ENCODE measurements around the gene PTPN6. TPM values are rescaled to one million over a fixed set of nuclear protein-coding genes. Genes with fewer than 3 reads are reported as not detected.

Gene PTPN6
- polyA plus RNA-seq, 1 experiment = 0.10 TPM

DNA sequence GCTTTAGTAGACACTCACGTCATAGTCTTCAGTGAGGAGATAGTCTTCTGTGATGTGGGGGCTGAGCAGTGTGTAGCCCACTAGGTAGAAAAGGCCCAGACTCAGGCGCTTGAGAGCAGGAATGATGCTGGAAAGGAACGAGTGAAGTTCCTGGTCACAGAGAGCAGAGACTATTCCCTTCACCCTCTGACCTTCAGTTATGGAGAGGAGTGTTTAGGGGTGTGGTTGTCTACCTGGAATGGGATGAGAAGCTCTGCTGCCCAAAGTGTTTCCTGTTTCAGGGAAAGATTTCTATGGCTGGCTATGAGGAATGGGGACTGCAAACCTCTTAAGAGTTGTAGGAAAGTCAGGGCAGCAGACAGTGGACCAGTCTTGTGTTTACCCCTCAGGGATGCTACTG is 28.3 kb downstream of the PTPN6 start:
- POLR2A ChIA-PET = no interaction called here
- DNase-seq (ENCODE audit: low read depth, low spot score) = no peak
- TF ChIP-seq, protein P1, sequence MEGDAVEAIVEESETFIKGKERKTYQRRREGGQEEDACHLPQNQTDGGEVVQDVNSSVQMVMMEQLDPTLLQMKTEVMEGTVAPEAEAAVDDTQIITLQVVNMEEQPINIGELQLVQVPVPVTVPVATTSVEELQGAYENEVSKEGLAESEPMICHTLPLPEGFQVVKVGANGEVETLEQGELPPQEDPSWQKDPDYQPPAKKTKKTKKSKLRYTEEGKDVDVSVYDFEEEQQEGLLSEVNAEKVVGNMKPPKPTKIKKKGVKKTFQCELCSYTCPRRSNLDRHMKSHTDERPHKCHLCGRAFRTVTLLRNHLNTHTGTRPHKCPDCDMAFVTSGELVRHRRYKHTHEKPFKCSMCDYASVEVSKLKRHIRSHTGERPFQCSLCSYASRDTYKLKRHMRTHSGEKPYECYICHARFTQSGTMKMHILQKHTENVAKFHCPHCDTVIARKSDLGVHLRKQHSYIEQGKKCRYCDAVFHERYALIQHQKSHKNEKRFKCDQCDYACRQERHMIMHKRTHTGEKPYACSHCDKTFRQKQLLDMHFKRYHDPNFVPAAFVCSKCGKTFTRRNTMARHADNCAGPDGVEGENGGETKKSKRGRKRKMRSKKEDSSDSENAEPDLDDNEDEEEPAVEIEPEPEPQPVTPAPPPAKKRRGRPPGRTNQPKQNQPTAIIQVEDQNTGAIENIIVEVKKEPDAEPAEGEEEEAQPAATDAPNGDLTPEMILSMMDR (IDR thresholded peaks at IDR 0.05; ENCODE audit: low read depth, low read length) = no peak
- CTCF ChIA-PET = interaction anchor here (1.0 kb wide), 1 partner anchor 134 kb away, joined by 3 read pairs; no protein-coding TSS in a partner anchor
- H3K9me3 ChIP-seq (ENCODE audit: control insufficient read depth, insufficient read depth, low read length) = no peaks in the 10 kb centered on the region
- H3K27me3 ChIP-seq (ENCODE audit: control insufficient read depth, insufficient read depth, low read length) = no peaks in the 10 kb centered on the region
- H3K27ac ChIP-seq (ENCODE audit: low read depth, low read length) = no peak overlapping the region
- no peak overlapping the region for H3K4me3 ChIP-seq (ENCODE audit: low read depth, low read length)

DNA sequence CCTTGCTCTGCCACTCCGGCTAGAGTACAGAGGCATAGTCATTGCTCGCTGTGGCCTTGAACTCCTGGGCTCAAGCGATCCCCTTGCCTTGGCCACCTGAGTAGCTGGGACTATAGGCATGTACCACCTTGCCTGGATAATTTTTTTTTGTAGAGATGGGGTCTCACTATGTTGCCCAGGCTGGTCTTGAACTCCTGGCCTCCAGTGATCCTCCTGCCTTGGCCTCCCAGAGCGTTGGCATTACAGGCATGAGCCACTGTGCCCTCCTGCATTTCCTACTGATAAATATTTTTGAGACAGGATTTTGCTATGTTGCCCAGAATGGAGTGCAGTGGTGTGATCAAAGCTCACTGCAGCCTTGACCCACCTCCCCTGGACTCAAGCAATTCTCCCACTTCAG is 28.9 kb downstream of the PTPN6 start:
- TF ChIP-seq, protein P1 (IDR thresholded peaks at IDR 0.05; ENCODE audit: low read depth, low read length) = no peak
- Histone ChIP-seq H3K27me3 (ENCODE audit: control insufficient read depth, insufficient read depth, low read length) (no peaks in the 10 kb centered on the region), H3K4me3 (ENCODE audit: low read depth, low read length) (no peak overlapping the region), H3K9me3 (ENCODE audit: control insufficient read depth, insufficient read depth, low read length) (no peaks in the 10 kb centered on the region), H3K27ac (ENCODE audit: low read depth, low read length) (no peak overlapping the region)
- no peak for DNase-seq (ENCODE audit: low read depth, low spot score)
- ChIA-PET POLR2A (no interaction called here), CTCF (no interaction called here)

DNA sequence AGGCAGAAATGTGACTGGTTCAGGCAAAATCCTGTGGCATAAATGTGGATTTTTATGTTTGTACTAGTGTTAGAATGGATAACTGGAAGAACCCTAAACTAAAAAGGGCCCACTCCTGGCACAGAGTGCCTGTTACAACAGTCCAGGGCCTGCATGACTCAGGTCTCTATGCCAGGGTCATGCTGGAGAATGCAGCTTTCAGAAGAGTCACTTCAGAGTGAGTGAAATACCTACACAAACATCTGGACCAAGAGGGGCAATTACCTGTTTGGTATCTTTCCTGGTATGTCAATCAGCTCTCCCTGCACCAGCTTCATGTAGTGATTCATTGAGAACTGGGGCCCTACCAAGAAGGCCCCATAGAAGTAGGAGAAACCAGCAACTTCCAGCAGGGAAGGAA is 29.6 kb downstream of the PTPN6 start:
- ChIA-PET POLR2A (no interaction called here), CTCF (no interaction called here)
- no peak for DNase-seq (ENCODE audit: low read depth, low spot score)
- TF ChIP-seq, protein P1 (IDR thresholded peaks at IDR 0.05; ENCODE audit: low read depth, low read length) = no peak
- H3K9me3 ChIP-seq (ENCODE audit: control insufficient read depth, insufficient read depth, low read length) = no peaks in the 10 kb centered on the region
- no peak overlapping the region for H3K4me3 ChIP-seq (ENCODE audit: low read depth, low read length)
- H3K27me3 ChIP-seq (ENCODE audit: control insufficient read depth, insufficient read depth, low read length) = no peaks in the 10 kb centered on the region
- H3K27ac ChIP-seq (ENCODE audit: low read depth, low read length) = no peak overlapping the region

DNA sequence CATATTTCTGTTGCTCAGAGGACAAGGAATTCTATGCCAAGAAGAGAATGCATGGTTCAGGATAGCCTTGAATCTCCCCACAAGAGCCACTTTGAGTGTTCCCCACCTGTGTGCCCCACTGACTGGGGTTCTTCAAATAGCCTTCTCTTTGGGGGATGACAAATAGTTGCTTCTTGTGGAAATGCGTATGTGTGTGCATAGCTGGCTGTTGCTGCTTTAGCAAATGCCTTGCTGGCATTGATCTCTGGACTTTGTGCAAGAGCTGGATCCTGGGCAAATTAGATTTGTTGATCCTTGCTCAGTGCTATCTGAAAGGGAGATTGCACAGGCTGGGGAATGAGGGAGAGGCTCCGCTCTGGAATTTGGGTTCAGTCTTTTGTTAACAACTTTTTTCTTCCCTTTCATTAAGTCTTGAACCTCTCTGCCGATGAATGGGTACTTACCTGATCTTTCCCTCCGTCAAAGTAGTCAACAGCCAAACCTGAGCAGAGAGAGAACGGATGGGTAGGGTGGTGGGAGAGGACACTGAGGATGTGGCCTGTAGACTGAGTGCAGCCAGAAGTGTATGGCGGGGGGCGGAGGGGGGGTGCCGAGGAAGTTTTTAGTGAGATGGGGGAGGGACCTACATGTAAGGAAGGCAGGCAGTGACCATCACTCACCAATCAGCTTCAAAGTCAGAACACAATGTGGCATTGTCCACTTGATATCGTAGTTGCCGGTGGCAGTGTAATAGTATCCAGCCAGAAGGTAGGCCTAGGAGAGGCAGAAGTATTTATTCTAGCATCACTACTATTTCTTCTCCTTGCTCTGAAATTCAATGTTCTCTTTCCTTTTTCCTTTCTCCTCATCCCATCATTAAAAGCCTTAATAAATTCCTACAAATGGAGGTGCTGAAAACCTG is 30.2 kb downstream of the PTPN6 start:
- H3K27ac ChIP-seq (ENCODE audit: low read depth, low read length) = no peak overlapping the region
- ChIA-PET POLR2A (no interaction called here), CTCF (no interaction called here)
- TF ChIP-seq, protein P1 (IDR thresholded peaks at IDR 0.05; ENCODE audit: low read depth, low read length) = no peak
- H3K27me3 ChIP-seq (ENCODE audit: control insufficient read depth, insufficient read depth, low read length) = no peaks in the 10 kb centered on the region
- H3K4me3 ChIP-seq (ENCODE audit: low read depth, low read length) = no peak overlapping the region
- no peaks in the 10 kb centered on the region for H3K9me3 ChIP-seq (ENCODE audit: control insufficient read depth, insufficient read depth, low read length)
- DNase-seq (ENCODE audit: low read depth, low spot score) = no peak

DNA sequence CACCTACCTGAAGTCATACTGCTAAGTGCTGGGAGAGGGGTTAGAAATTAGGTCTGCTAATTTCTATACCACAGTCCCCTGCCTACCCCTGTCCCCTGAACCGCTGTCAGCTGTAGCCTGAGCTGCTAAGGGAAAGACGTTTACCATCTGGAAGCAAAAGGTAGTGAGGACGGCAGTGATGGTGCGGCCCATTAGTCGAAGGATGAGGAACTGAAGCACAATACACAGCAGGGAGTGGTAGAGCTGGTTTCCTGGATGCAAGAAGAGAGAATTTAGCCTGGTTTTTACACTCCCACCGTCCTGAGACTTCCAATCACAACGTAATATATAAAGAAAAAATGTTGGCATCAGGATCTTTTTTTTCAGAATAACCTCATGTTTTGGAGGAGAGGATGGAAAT is 31.4 kb downstream of the PTPN6 start:
- H3K4me3 ChIP-seq (ENCODE audit: low read depth, low read length) = no peak overlapping the region
- TF ChIP-seq, protein P1 (IDR thresholded peaks at IDR 0.05; ENCODE audit: low read depth, low read length) = no peak
- no peak for DNase-seq (ENCODE audit: low read depth, low spot score)
- no peaks in the 10 kb centered on the region for H3K9me3 ChIP-seq (ENCODE audit: control insufficient read depth, insufficient read depth, low read length)
- ChIA-PET POLR2A (no interaction called here), CTCF (no interaction called here)
- no peaks in the 10 kb centered on the region for H3K27me3 ChIP-seq (ENCODE audit: control insufficient read depth, insufficient read depth, low read length)
- H3K27ac ChIP-seq (ENCODE audit: low read depth, low read length) = peak overlapping the region; percentile 21

Measured in AG04450 (cell line).